COLO668 (cell line): ENCODE data around the gene KLC1.

Source experiments
- DNase-seq: peaks from one replicate; lab custom pipeline; 2025; ENCODE audit not compliant: unreplicated experiment; lab: John Stamatoyannopoulos, UW

KLC1 gene

DNA sequence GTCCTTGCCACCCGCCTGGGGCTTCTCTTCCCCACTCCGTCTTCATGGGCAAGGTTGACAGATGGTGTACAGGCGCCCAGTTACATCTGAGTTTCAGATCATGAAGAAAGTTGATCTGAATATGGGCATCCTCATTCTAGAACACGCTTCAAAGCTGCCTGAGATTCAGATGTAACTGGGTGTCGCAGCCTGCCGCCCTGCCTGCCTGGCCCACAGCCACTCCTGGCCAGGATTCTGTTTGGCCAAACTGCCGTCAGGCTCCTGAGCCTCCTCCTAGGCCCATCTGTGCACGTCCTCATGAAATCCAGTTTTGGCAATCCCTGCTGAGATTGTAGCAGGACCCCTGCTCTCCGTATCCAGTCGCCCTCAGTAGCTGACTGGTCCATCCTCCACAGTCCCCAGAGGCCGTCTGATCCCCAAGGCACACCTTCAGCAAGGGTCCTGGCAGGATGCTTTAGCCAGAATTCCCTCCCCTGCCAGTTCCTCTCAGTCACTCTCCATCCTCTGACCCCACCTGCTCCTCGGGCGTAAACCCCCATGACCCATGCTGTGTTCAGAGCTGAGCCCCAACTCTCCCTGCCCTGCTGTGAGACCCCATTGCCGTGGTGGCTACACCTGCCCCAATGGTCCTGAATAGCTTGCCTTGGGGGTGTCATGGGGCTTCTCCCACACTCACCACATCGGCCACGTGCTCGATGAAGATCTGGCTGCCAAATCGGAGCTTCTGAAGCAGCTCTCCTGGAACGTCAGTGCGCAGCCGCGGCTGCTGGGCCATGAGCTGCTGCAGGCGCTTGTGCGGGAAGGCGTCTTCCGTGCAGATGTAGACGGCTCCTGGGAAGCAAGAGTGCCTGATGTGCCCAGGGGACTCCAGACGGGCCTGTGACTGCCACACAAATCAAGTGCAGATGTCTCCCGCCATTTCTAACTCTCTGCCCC is 73.8 kb downstream of the KLC1 start:
- DNase-seq = no peak

DNA sequence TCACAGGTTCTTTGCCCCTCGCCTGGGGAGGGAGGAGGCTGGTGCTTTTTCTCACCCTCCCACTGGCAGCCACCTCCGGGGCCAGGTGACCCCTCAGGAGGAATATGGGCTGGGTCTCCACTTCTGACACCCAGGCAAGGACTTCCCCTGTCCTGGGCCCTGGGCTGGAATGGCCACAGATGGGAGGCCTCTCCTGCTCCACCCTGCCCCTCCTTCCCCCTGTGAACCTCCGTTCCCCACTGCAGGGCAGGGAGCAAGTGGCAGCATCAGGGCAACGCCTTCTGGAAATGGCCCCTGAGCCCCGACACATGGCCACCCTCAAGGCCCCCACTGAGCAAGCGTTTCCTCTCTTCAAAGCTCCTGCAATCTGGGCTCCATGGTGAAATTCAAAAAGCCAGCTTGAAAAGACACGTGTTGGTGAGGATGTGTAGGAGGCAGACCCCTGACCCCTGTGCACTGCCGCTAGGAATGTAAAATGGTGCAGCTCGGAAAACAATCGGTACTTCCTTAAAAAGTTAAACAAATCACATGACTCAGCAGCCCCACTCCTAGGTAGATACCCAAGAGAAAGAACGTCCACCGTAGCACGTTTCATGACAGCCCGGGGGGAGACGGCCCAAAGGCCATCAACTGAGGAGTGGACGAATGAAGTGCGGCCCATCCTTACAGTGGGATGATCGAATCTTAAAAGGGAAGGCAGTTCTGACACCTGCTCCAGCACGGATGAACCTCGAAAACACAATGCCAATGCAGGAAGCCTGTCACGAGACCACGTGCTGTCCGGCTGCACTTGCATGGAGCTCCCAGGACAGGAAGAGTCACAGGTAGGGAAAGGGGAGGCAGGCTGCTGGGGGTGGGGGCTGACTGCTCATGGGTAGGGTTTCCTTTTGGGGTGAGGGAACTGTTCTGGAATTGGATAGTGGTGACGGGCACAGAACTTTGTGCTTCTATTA is 74.7 kb downstream of the KLC1 start:
- DNase-seq = no peak

DNA sequence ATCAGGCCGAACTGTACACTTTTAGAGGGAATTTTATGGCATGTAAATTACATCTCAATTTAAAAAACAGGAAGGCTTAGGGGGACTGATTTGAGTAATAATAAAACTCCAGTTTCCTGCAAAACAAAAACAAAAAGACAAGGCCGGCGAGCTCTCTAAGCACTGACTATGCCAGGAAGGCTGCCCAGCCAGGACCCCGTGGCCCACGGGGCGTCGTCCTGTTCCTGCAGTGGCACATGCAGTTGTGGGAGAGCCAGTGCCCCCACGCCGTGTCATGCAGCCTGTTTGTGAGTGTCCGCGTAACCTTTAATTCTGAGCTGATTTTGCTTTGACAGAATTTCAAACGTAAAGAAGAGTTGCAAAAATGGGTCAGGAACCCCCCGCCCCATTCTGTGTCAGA is 75.7 kb downstream of the KLC1 start:
- no peak for DNase-seq

DNA sequence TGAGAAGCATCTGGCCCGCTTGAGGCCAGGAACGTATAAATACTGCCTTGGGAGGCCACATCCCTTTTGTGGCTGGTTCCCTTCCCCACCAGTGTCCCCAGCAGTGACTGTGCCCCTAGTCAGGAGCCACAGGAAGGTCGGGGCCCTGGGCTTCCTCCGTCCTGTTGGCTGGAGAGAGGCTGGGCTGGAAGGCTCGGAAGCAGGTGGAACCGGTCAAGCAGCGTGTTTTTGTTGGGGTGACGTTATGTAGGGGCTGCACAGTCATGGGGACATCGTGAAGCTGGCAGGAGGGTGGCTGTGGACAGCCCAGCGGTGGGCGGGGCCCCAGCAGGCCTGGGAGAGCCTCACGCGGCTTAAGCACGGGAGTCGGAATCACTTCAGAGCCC is 76.1 kb downstream of the KLC1 start:
- DNase-seq = no peak

DNA sequence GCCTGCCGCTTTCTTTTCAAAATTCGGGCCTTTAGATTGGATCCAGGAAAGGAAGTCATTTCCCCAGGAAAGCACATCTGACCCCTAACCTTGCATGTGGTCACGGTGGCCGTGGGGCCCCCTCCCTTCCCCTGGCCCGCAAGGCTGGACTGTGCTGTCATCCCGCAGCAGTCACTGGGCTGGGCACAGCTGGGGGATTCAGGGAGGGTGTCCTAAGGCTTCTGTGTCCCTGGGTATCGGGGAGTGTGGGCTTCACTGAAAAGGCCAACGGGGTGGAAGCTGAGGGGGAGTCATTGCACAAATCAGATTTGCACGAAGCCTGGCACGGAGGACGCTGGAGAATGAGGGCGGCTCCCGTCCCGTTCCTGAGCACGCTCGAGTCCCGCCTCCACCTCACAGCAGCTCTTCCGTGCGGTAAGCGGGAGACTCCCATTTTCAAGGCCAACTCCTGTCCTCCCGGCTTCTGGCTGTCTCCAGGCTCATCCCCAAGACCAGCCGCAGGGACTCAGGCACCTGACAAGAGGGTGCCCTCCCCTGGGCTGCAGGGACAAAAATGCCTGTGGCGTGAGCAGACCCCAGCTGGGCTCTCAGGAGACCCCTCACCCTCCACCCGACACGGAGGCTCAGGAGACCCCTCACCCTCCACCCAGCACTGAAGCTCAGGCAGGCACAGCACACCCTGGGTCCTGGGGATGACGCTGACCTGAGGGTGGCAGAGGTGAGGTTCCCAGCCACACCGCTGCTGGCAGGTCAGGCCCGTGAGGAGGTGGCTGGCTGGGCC is 76.7 kb downstream of the KLC1 start:
- no peak for DNase-seq

DNA sequence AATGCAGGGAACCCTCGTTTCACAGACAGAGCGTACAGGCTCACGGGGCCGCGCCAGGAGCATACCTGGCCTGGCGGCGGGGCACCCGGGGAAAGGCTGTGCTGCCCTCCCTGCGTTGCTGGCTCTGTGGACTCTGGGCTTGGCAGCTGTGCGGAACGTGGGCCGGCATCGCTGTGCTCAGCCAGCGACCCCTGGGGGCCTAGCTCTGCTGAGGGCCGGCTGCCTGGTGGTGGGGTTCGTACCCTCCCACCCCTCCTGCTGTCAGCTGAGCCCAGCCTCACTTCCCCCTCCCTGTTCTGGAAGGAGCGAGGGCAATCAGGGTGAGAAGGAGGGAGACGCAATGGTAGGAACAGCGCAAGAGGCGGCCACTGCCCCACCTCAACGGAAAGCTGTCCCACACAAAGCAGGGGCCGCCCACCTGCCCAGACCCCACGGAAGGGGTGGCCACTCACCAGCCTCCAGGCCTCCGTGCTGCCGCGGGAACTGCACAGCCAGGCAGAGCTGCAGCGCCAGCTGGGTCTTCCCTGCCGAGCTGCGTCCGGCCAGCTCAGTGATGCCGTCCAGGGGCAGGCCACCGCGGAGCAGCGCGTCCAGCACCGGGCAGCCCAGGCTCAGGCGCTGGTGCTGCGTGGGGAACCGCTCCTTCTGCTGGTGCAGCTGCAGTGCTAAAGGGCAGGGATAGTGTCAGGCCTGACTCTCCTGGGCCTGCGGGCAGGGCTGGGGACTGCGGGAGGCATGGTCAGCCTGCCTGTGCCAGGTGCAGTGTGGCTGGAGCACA is 77.7 kb downstream of the KLC1 start:
- no peak for DNase-seq

DNA sequence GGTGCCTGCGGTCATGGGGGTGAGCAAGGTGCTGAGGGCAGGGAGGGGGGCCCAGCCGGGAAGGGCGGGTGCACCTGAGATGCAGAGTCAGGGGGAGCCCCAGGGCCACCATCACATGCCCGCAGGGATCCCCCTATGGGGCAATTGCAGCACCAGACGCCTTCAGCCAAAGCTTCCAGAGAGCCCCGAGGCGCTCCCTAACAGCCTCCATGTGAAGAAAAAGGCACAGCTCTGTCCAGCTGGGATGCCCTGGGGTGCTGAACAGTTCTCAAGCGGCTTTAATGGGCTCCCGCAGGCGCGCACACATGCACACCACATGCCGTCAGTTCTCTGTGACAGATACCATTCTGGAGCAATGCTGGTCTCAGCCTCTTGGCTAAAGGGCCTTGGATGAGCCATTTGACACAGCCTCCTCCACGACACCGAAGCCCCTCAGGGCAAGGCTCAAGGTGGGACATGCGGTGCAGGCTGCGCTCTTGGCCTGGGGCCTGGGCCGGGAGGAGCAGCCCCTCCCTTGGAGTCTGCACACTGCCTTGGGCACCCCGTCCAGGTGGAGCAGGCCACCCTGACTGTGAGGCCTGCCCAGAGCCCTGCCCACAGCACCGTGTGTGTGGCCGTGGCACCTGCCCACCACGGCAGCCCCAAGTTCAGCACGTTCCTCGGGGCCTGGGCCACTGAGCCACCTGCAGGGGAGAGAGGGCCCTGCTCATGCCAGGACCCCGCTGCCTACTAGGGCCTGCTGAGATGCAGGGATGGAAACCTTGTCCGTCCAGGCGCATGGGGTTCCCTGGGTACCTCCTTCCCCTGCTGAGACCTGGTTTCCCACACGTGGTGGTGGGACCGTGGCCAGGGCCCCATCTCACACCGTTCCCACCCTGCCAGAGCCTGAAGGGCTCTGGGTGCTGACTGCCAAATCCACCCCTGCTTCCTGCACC is 78.6 kb downstream of the KLC1 start:
- no peak for DNase-seq

DNA sequence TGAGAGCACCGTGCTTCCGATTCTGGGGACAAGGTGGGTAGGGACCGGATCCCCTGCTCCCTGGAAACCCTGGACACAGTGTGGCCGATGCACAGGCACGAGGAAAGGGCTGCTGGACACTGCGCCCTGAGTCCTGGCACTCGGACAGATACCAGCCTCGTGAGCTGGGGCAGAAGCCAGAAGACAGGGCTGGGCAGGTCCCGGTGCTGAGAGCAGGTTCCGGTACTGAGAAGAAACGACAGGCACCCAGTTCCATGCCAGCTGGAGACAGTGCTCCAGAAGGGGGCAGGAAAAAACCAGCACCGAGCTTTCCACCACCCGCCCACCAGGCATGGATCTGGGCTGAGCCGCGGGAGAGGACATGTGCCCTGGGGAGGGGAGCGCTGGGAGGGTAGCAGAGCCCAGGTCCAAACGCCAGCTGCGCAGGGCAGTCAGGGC is 79.8 kb downstream of the KLC1 start:
- no peak for DNase-seq

DNA sequence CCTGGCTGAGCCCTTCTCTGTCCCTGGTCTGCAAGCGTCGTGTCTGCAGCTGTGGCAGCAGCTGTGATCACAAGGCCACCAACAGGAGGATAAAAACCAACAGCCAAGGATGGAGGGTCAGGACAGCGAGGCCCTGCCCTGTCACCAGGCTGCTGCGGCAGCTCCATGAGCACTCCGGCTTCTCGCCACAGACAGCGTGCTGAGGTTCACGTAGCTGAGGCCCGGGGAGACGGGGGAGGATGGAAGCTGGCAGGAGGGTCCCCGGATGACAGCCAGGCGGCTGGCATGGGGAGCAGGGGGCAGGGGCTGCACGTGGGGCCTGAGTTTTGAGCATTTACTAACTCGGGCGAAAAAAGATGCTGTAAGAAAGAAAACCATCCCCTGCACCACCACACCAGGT is 80.8 kb downstream of the KLC1 start:
- DNase-seq = no peak

DNA sequence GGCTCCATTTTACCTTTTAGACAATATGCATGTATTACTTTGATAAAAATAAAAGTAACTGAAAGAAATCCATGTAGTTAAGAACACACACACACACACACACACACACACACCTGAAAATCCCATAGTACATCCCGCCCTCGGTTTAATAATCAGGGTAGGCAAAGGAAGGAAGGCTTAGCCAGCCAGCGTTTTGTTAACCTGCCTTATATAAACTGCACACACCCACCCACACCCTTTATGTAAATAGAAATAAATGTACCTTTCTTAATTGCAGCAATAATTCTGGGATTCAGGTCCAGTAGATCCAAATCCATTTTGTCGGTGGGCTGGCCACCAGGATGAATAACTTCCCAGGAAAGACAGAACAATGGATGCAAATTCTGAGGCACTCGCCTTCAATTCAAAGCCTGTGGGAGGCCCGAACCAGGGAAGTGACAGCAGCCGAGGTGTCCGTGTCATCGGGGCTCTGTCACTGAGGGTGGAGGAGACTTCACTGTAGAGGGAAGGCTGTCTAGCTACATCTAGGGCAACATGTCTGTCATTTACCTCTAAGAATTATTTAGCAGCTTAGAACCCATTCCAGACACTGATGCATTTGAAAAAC is 81.9 kb downstream of the KLC1 start:
- peak; percentile 21 for DNase-seq

DNA sequence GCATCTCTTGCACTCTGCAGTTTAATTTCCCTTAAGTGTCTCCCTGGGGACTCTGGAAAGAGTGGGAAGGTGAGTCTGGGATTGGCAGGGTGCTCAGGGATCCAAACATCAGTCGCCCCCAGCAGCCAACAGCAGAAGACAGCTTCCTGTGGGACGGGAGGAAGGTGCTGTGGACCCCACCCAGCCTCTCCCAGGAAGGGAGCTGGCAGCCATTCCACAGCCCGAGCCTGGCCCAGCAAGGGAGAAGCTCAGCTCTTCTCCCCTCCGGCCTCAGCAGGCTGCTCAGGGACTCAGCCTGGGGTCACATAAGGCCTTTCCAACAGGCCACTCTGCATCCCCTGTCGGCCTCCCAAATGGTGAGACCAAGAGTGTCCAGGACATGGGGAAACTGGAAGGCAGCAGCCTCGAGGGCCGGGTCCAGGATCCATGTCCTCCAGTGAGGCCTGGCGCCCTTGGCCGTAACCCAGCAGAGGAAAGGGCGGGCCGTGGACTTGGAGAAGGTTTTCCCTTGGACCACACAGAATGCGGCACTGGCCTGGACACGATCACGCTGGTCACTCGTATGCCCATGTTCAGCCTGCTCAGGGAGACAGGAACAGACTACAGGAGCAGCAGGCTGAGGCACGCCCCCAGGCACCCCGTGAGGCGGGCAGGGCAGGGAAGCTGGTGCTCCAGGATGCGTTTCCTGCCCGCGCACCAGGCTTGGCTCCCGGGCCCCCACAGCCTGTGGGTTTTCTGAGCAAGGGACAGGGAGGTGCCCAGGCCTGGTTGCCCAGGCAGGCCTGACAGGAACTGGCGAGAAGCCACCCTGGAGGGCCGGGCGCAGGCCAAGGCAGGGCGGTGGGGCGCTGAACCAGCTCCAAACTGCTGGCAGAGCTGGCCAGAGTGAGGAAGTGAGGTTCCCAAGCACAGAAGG is 82.8 kb downstream of the KLC1 start:
- DNase-seq = peak; percentile 37

DNA sequence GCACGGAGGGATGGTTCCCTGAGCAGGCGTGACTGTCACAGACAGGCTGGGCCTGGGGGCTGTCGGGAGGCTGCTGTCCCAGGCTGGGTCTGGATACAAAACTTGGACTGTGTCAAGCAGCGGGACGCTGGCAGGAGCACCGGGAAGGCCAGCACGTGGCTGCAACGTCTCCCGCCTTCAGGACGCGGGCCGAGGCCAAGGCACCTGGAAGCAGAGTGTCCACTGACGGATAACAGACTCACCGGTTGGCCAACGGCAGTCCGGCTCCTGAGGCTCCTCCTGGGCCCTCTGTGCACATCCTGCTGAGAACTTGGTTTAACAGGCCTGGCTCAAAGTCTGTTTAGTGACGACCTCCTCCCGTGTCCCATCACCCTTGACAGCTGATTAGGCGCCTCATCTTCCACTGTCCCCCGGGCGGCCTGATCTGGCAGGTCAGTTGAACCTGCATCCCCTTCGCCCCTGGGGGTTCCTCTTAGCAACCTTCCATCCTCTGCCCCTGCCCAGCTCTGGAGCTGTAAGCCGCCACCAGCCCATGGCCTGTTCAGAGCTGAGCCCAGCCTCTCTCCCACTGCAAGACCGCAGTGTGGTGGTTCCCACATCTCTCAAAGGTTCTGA is 83.7 kb downstream of the KLC1 start:
- no peak for DNase-seq

DNA sequence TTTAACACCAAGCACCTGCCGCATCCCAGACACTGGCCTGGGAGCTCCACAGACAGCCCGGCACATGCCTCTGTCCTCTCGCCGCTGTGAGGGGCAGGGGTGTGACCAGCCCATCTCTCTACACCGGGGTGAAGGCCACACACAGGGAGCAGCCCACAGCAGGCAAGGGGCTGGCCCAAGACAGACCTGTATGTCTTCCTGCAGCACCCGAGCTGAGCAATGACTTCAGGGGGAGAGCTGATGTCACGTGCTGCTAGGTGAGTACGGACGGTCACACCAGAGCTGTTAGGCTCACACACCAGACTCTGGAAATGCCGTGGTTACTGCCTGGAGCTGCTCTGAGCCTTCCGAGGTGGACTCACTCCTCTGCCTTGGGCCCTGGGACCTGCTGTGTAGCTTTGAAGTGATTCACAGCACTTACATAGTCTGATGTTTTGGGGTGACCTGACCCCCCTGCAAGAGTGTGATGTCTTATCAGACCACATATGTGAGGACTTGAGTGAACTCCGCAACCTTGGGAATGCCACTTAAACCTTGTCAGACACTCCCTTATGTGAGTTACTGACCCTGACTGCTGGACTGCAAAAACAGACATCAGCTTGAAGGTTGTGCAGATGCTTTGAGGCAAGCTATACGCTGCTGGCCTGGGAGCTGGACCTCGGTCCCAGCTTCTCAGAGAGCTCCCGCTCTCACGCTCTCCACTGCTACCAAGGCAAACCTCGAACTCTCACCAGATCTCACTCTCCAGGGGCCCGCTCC is 84.5 kb downstream of the KLC1 start:
- DNase-seq = no peak

DNA sequence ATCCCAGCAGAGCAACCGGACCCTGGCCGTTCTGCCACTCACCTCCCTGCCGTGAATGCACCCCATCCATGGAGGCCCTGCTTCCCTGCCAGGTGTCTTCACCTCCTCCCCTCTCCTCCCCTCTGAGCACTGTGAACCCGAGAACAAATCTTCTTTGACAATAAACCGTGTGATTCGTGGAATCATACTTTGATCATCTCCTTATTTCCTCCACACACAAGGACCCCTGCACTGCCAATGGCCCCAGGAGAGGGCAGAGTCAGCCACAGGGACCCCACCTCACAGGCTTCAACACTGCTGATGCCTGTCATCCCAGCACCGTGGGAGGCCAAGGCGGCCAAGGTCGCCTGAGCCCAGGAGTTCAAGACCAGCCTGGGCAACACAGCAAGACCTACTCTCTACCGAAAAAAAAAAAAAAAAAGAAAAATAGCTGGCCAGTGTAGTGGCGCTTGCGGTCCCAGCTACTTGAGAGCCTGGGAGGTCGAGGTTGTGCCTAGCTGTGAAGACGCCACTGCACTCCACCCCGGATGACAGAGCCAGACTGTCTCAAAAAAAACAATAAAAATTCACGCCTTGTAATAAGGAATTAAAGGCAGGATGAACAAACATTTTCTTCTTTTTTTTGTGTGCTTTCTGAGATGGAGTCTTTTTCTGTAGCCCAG is 85.2 kb downstream of the KLC1 start:
- DNase-seq = no peak

DNA sequence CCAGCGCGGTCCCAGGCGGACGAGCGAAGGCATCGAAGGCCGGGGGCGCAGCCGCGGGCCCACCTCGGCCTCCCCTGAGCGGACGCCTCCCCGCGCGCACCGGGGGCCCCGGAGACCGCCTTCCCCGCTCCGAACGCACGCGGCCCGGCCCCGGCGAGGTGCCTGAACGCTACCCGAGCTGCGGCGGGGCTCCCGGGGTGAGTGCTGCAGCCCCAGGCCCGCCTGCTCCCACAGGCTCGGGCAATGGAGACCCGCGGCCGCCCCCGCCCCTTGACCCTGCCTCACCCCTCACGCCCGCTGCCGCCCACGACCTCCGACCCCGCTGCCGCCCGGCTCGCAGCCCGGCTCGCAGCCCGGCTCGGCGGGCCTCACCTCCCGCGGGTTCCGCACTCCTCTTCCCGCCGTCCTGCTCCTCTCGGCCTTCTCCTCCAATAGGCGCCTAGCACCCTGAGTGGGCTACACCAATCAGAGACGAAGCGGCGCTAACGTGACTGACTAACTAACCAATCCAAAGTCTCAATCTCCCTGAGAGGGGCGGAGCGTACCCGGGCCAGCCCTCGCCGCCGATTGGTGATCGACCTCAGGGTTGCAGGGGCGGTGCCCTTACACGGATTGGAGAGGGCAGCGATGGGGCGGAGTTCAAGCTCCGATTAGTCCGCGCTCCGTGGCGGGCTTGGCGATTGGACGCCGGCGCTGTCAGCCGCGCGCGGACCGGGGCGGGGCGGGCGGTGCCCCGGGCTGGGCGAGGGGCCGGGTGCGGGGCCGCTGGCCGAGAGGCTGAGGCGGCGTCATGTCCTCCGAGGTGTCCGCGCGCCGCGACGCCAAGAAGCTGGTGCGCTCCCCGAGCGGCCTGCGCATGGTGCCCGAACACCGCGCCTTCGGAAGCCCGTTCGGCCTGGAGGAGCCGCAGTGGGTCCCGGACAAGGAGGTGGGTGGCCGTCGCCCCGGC is 86.3 kb downstream of the KLC1 start, which contains the start of the genes XRCC3 and ZFYVE21:
Gene XRCC3 (minus strand): TSS at position 400 of the 949 bp plus-strand sequence. CDS start 4,364 bp downstream, outside the sequence.
Gene ZFYVE21 (plus strand): TSS at position 759 of the 949 bp plus-strand sequence. CDS start 32 bp downstream, at position 791.
- peak; percentile 100 for DNase-seq
